Measurements from ENCODE around the gene SLC9A5. TPM values are rescaled to one million over a fixed set of nuclear protein-coding genes. Genes with fewer than 3 reads are reported as not detected.

Gene SLC9A5, protein sequence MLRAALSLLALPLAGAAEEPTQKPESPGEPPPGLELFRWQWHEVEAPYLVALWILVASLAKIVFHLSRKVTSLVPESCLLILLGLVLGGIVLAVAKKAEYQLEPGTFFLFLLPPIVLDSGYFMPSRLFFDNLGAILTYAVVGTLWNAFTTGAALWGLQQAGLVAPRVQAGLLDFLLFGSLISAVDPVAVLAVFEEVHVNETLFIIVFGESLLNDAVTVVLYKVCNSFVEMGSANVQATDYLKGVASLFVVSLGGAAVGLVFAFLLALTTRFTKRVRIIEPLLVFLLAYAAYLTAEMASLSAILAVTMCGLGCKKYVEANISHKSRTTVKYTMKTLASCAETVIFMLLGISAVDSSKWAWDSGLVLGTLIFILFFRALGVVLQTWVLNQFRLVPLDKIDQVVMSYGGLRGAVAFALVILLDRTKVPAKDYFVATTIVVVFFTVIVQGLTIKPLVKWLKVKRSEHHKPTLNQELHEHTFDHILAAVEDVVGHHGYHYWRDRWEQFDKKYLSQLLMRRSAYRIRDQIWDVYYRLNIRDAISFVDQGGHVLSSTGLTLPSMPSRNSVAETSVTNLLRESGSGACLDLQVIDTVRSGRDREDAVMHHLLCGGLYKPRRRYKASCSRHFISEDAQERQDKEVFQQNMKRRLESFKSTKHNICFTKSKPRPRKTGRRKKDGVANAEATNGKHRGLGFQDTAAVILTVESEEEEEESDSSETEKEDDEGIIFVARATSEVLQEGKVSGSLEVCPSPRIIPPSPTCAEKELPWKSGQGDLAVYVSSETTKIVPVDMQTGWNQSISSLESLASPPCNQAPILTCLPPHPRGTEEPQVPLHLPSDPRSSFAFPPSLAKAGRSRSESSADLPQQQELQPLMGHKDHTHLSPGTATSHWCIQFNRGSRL
- 10.3 to 14.4 TPM (median 12.9 TPM) in 3 replicates for total RNA-seq (2021)
- percentile 50 among the genes with signal in this experiment for Bru-seq, nascent RNA
- long read RNA-seq, experiment 1, transcript SLC9A5-201 (16 exons, 3,736 nt), result major isoform, 6 of 42 reads
- long read RNA-seq, experiment 1, partial matches to known transcripts, result 12 of 42 reads
- long read RNA-seq, experiment 1, other reads (novel, unspliced or antisense), result 23 of 42 reads
- long read RNA-seq, experiment 2, partial matches to known transcripts, result 9 of 9 reads
- long read RNA-seq, experiment 2, other reads (novel, unspliced or antisense), result 0 of 9 reads
- long read RNA-seq, experiment 3, partial matches to known transcripts, result 0 of 1 reads
- long read RNA-seq, experiment 3, other reads (novel, unspliced or antisense), result 1 of 1 reads

DNA sequence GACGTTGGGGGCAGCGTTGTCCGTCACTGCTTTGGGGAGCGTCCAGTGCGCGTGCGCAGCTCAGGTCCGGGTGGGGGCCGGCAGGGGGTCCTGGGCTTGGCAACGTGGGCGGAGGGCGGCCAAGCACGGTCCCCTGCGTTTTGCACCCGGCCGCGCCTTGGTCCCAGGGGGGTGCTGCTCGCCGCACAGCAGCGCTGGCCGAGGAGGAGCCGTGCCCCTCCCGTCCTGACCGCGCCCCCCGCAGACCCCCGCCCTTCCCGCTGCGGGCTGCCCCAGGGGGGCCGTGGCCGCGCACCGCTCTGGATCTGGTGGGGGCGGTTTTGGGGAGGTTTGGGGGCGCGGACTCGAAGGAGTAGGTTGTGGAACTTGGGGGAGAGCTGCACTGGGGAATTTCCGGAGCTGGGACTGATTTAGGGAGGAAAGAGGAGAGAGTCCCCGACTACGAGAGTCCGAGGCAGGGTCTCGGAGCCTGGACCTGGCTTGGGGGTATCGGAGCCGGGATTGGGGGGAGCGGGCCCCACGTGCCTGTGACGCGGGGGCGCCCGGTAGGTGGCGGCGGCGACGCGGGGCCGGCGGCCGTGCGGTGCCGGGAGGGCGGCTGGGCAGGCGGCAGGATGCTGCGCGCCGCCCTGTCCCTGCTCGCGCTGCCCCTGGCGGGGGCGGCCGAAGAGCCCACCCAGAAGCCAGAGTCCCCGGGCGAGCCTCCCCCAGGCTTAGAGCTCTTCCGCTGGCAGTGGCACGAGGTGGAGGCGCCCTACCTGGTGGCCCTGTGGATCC, at the start of gene SLC9A5:
SLC9A5 (plus strand) TSS at position 579 of the 777 bp plus-strand sequence; CDS start at position 615, 36 bp downstream.
- Mint-ChIP-seq H3K27ac (peak within 1 kb of the TSS; percentile 80), H3K9me3 (no peaks in the 10 kb centered on the region), H3K27me3 (ENCODE audit: low read depth) (peaks cover 40% of the 10 kb centered on the region), H3K36me3 (no peaks in the 10 kb centered on the region), H3K4me3 (peak within 1 kb of the TSS; percentile 89), H3K4me1 (peaks cover 31% of the 10 kb centered on the region)
- no peak for ATAC-seq
- peak; percentile 53 for DNase-seq (ENCODE audit: low spot score)
- ChIA-PET POLR2A (interaction anchor here (1.3 to 3.2 kb wide), 3 partner anchors 11 to 22 kb away, joined by 5 to 26 read pairs (median 18); partner anchors contain the start of gene TMEM208), CTCF (interaction anchor here (0.7 to 5.0 kb wide), 14 partner anchors 12 to 295 kb away, joined by 3 to 57 read pairs (median 14); partner anchors contain the start of genes ELMO3, KCTD19 and LRRC36)
- no peak for TF ChIP-seq ZNF219 (CRISPR knock-in tag; IDR thresholded peaks at IDR 0.05; ENCODE audit: borderline replicate concordance)
- 0 out of 2 replicates have a peak, but pooled peaks have one; percentile 35 for TF ChIP-seq ZNF416 (CRISPR knock-in tag; IDR thresholded peaks at IDR 0.05)
- TF ChIP-seq, protein P1, sequence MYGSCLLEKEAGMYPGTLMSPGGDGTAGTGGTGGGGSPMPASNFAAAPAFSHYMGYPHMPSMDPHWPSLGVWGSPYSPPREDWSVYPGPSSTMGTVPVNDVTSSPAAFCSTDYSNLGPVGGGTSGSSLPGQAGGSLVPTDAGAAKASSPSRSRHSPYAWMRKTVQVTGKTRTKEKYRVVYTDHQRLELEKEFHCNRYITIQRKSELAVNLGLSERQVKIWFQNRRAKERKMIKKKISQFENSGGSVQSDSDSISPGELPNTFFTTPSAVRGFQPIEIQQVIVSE (CRISPR knock-in tag; IDR thresholded peaks at IDR 0.05; ENCODE audit: borderline replicate concordance), result no peak
- TF ChIP-seq SP1 (CRISPR knock-in tag; conservative IDR thresholded peaks at IDR 0.05), result 0 out of 2 replicates have a peak, but pooled peaks have one; percentile 38
- TF ChIP-seq, protein P2, sequence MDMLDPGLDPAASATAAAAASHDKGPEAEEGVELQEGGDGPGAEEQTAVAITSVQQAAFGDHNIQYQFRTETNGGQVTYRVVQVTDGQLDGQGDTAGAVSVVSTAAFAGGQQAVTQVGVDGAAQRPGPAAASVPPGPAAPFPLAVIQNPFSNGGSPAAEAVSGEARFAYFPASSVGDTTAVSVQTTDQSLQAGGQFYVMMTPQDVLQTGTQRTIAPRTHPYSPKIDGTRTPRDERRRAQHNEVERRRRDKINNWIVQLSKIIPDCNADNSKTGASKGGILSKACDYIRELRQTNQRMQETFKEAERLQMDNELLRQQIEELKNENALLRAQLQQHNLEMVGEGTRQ (CRISPR knock-in tag; IDR thresholded peaks at IDR 0.05), result peak; percentile 60
- TF ChIP-seq, protein P3, sequence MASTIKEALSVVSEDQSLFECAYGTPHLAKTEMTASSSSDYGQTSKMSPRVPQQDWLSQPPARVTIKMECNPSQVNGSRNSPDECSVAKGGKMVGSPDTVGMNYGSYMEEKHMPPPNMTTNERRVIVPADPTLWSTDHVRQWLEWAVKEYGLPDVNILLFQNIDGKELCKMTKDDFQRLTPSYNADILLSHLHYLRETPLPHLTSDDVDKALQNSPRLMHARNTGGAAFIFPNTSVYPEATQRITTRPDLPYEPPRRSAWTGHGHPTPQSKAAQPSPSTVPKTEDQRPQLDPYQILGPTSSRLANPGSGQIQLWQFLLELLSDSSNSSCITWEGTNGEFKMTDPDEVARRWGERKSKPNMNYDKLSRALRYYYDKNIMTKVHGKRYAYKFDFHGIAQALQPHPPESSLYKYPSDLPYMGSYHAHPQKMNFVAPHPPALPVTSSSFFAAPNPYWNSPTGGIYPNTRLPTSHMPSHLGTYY (CRISPR knock-in tag; IDR thresholded peaks at IDR 0.05), result no peak
- 0 out of 2 replicates have a peak, but pooled peaks have one; percentile 25 for TF ChIP-seq FOXK1 (CRISPR knock-in tag; IDR thresholded peaks at IDR 0.05)
- peak; percentile 31; the same call in 1 of the 2 replicates for TF ChIP-seq NFE2L1 (CRISPR knock-in tag; IDR thresholded peaks at IDR 0.05)
- TF ChIP-seq, protein P4, sequence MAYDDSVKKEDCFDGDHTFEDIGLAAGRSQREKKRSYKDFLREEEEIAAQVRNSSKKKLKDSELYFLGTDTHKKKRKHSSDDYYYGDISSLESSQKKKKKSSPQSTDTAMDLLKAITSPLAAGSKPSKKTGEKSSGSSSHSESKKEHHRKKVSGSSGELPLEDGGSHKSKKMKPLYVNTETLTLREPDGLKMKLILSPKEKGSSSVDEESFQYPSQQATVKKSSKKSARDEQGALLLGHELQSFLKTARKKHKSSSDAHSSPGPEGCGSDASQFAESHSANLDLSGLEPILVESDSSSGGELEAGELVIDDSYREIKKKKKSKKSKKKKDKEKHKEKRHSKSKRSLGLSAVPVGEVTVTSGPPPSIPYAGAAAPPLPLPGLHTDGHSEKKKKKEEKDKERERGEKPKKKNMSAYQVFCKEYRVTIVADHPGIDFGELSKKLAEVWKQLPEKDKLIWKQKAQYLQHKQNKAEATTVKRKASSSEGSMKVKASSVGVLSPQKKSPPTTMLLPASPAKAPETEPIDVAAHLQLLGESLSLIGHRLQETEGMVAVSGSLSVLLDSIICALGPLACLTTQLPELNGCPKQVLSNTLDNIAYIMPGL (CRISPR knock-in tag; IDR thresholded peaks at IDR 0.05), result peak; percentile 45; the same call in 1 of the 2 replicates
- TF ChIP-seq, protein P5, sequence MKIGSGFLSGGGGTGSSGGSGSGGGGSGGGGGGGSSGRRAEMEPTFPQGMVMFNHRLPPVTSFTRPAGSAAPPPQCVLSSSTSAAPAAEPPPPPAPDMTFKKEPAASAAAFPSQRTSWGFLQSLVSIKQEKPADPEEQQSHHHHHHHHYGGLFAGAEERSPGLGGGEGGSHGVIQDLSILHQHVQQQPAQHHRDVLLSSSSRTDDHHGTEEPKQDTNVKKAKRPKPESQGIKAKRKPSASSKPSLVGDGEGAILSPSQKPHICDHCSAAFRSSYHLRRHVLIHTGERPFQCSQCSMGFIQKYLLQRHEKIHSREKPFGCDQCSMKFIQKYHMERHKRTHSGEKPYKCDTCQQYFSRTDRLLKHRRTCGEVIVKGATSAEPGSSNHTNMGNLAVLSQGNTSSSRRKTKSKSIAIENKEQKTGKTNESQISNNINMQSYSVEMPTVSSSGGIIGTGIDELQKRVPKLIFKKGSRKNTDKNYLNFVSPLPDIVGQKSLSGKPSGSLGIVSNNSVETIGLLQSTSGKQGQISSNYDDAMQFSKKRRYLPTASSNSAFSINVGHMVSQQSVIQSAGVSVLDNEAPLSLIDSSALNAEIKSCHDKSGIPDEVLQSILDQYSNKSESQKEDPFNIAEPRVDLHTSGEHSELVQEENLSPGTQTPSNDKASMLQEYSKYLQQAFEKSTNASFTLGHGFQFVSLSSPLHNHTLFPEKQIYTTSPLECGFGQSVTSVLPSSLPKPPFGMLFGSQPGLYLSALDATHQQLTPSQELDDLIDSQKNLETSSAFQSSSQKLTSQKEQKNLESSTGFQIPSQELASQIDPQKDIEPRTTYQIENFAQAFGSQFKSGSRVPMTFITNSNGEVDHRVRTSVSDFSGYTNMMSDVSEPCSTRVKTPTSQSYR (CRISPR knock-in tag; IDR thresholded peaks at IDR 0.05), result no peak
- TF ChIP-seq, protein P6, sequence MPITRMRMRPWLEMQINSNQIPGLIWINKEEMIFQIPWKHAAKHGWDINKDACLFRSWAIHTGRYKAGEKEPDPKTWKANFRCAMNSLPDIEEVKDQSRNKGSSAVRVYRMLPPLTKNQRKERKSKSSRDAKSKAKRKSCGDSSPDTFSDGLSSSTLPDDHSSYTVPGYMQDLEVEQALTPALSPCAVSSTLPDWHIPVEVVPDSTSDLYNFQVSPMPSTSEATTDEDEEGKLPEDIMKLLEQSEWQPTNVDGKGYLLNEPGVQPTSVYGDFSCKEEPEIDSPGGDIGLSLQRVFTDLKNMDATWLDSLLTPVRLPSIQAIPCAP (CRISPR knock-in tag; IDR thresholded peaks at IDR 0.05), result no peak
- TF ChIP-seq, protein P7, sequence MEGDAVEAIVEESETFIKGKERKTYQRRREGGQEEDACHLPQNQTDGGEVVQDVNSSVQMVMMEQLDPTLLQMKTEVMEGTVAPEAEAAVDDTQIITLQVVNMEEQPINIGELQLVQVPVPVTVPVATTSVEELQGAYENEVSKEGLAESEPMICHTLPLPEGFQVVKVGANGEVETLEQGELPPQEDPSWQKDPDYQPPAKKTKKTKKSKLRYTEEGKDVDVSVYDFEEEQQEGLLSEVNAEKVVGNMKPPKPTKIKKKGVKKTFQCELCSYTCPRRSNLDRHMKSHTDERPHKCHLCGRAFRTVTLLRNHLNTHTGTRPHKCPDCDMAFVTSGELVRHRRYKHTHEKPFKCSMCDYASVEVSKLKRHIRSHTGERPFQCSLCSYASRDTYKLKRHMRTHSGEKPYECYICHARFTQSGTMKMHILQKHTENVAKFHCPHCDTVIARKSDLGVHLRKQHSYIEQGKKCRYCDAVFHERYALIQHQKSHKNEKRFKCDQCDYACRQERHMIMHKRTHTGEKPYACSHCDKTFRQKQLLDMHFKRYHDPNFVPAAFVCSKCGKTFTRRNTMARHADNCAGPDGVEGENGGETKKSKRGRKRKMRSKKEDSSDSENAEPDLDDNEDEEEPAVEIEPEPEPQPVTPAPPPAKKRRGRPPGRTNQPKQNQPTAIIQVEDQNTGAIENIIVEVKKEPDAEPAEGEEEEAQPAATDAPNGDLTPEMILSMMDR (IDR thresholded peaks at IDR 0.05), result no peak
- no peak for TF ChIP-seq TCF7 (CRISPR knock-in tag; IDR thresholded peaks at IDR 0.05; ENCODE audit: low read depth)
- no peak for TF ChIP-seq OVOL2 (CRISPR knock-in tag; IDR thresholded peaks at IDR 0.05; ENCODE audit: borderline replicate concordance)
- TF ChIP-seq, protein P8, sequence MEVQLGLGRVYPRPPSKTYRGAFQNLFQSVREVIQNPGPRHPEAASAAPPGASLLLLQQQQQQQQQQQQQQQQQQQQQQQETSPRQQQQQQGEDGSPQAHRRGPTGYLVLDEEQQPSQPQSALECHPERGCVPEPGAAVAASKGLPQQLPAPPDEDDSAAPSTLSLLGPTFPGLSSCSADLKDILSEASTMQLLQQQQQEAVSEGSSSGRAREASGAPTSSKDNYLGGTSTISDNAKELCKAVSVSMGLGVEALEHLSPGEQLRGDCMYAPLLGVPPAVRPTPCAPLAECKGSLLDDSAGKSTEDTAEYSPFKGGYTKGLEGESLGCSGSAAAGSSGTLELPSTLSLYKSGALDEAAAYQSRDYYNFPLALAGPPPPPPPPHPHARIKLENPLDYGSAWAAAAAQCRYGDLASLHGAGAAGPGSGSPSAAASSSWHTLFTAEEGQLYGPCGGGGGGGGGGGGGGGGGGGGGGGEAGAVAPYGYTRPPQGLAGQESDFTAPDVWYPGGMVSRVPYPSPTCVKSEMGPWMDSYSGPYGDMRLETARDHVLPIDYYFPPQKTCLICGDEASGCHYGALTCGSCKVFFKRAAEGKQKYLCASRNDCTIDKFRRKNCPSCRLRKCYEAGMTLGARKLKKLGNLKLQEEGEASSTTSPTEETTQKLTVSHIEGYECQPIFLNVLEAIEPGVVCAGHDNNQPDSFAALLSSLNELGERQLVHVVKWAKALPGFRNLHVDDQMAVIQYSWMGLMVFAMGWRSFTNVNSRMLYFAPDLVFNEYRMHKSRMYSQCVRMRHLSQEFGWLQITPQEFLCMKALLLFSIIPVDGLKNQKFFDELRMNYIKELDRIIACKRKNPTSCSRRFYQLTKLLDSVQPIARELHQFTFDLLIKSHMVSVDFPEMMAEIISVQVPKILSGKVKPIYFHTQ (CRISPR knock-in tag; IDR thresholded peaks at IDR 0.05), result no peak

All from WTC11 (cell line).